Duodenal mucosa (tissue), 2 donors: ENCODE data around the gene NPAS2.

Source experiments
- H3K27ac ChIP-seq: one replicate; pipeline ENCODE4 v1.7.0; 2013; ENCODE audit warnings: low read depth, low read length
- H3K27me3 ChIP-seq, 2 donors: one replicate each; pipeline ENCODE4 v1.7.0; 2013; ENCODE audit warnings: low read length in 2 of 2, control low read depth in 1 of 2; ENCODE audit not compliant: insufficient read depth in 2 of 2, control insufficient read depth in 1 of 2
- H3K36me3 ChIP-seq, 2 donors: one replicate each; pipeline ENCODE4 v1.7.0; 2013; ENCODE audit warnings: low read length in 2 of 2, control low read depth in 1 of 2; ENCODE audit not compliant: insufficient read depth in 2 of 2, control insufficient read depth in 1 of 2
- H3K4me1 ChIP-seq, 2 donors: one replicate each; pipeline ENCODE4 v1.7.0; 2013; ENCODE audit warnings: low read length in 2 of 2, control low read depth in 1 of 2; ENCODE audit not compliant: insufficient read depth in 2 of 2, control insufficient read depth in 1 of 2
- H3K4me3 ChIP-seq, 2 donors: one replicate each; pipeline ENCODE4 v1.7.0; 2013; ENCODE audit warnings: low read length in 2 of 2, low read depth in 1 of 2
- H3K9ac ChIP-seq, 2 donors: one replicate each; pipeline ENCODE4 v1.7.0; 2013; ENCODE audit warnings: low read length in 2 of 2, low read depth in 1 of 2
- H3K9me3 ChIP-seq, 2 donors: one replicate each; pipeline ENCODE4 v1.7.0; 2013; ENCODE audit warnings: low read length in 2 of 2, control low read depth in 1 of 2; ENCODE audit not compliant: control insufficient read depth in 1 of 2

Gene NPAS2

DNA sequence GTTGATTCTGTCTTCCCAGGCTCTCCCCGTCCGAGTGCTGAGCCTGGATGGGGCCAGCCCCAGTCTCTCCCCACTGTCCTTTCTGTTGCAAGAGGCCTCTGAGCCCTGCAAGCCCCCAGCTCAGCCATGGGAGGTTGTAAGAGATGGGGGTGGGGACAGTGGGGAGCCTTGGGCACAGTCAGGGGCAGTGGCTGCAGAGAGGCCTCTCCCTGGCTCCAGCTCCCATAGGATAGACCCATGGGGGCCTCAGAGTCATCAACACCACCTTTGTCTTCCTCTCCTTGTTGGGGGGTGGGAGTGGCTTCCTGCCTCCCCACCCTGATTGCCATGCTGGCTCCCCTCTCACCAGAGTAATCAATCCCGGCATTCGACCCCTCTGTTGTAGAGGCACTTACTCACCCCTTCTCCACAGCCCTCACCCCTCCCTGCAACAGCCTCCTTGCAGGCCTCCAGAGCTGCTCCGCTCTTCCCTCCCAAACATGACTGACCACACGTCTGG is 37.5 kb upstream of the NPAS2 start:
- peaks cover 29 to 30% of the 10 kb centered on the region in 2 donors for H3K4me1 ChIP-seq
- no peaks in the 10 kb centered on the region for H3K27me3 ChIP-seq
- H3K9me3 ChIP-seq, result no peaks in the 10 kb centered on the region
- no peak overlapping the region for H3K9ac ChIP-seq
- no peak overlapping the region for H3K27ac ChIP-seq
- no peak overlapping the region for H3K4me3 ChIP-seq
- H3K36me3 ChIP-seq, result no peaks in the 10 kb centered on the region

DNA sequence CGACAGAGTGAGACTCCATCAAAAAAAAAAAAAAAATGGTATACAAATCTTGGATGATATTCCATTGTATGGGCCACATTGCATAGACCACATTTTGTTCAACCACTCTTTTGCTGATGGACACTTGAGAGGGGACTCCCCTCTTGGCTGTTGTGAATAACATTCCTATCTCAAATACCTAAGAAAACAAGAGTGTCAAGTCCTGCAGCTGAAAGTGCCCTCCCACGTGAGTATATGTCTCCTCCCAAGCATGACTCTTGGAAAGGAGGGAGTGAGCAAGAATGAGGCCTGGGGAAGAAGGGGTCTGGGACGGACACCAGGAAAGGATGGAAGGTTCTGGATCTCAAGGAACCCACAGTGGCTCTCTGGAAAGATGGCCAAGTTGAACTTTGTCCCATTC is 36.0 kb upstream of the NPAS2 start:
- Histone ChIP-seq H3K4me3 (no peak overlapping the region), H3K9ac (no peak overlapping the region), H3K27ac (no peak overlapping the region), H3K9me3 (no peaks in the 10 kb centered on the region), H3K4me1 (peaks cover 29 to 30% of the 10 kb centered on the region in 2 donors), H3K36me3 (no peaks in the 10 kb centered on the region), H3K27me3 (no peaks in the 10 kb centered on the region)

DNA sequence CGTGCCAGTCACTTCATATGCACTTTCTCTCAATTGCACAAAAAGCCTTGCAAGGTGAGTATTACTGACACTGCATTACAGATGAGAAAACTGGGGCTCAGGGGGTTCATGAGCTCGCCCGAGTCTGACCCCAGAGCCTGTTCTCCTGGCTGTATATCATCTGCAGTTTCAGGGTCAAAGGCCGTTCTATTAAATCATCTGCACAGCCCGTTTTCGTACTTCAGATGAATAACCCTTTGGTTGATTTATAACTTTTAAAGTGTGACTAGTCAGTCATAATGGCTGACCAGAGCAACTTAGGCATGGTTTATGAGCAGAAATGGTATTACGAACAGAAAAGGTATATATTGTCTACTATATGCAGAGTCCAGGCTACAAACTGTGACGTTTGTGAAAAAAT is 35.3 kb upstream of the NPAS2 start:
- Histone ChIP-seq H3K9ac (no peak overlapping the region), H3K27ac (no peak overlapping the region), H3K36me3 (no peaks in the 10 kb centered on the region), H3K4me3 (no peak overlapping the region), H3K4me1 (peaks cover 29 to 30% of the 10 kb centered on the region in 2 donors), H3K27me3 (no peaks in the 10 kb centered on the region), H3K9me3 (no peaks in the 10 kb centered on the region)

DNA sequence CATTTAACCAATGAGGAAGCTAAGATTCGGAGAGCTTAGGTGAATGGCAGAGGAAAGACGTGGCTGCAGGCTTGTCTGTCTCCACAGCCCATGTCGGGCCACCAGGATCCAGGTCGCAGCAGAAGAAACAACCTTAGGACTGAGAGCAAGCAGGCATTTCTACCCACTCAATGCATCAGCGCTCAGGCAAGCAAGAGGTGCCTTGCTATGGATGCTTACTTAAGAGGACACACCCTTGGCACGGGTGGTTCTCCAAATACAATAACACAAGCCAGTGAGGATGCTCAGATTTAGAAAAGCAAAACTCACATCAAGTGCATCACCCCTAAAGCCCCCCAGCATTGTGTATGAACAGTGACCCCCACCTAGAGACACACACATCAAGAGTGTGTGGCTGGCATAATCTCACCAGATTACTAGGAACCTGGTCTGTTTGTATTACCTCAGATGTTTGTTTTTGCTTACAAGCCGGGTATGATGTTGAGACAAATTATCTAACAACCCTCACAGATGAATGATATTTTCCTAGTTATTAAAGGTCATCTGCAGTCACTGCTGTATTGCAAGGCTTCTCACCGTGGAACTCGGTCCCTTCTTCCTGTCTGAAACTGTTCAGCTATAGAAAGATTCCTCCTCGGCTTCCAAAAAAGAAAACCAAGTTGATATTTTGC is 34.2 kb upstream of the NPAS2 start:
- H3K9ac ChIP-seq, result no peak overlapping the region
- peaks cover 24% of the 10 kb centered on the region in 2 donors for H3K4me1 ChIP-seq
- H3K27me3 ChIP-seq, result no peaks in the 10 kb centered on the region
- no peak overlapping the region for H3K27ac ChIP-seq
- no peaks in the 10 kb centered on the region for H3K9me3 ChIP-seq
- no peak overlapping the region for H3K4me3 ChIP-seq
- no peaks in the 10 kb centered on the region for H3K36me3 ChIP-seq

DNA sequence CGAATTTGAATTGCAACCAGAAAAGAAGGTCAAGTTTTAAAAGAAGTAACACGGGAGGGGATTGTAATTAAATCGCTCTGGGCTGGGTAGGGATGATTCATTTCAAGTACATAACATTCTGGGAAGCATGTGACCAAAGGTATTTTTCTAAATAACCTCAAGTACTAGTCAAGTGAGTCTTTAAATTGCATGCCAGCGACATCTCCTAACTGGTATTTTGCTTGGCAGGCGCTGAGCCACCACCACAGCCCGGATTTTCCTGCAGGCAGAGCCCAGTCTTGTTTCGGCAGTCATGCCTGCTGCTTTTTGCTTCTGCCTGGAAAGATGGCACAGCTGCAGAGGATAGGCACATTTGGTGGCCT is 33.7 kb upstream of the NPAS2 start:
- Histone ChIP-seq H3K36me3 (no peaks in the 10 kb centered on the region), H3K4me3 (no peak overlapping the region), H3K4me1 (peaks cover 20% of the 10 kb centered on the region in 2 donors), H3K9ac (no peak overlapping the region), H3K27me3 (no peaks in the 10 kb centered on the region), H3K9me3 (no peaks in the 10 kb centered on the region), H3K27ac (no peak overlapping the region)

DNA sequence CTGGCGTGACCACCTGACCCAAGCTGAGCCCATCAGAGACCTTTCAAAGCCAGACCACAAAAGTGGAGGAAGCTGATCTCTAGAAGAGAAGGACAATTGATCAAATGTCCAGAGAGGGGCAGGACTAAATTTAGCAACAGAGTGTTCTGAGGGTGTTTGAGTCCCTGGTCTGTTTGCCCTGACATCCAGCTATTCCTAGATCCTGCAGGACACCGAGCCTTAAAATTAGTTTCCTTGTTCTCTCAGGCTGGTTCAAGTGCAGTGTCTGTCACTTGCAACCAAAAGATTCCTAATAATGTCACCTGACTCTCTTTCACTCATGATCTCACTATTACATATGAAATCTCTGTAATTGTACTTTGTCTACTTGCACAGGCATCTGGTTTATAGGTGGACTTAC is 33.0 kb upstream of the NPAS2 start:
- H3K36me3 ChIP-seq, result no peaks in the 10 kb centered on the region
- peaks cover 14 to 25% of the 10 kb centered on the region in 2 donors for H3K4me1 ChIP-seq
- no peak overlapping the region for H3K27ac ChIP-seq
- no peaks in the 10 kb centered on the region for H3K9me3 ChIP-seq
- H3K9ac ChIP-seq, result no peak overlapping the region
- no peaks in the 10 kb centered on the region for H3K27me3 ChIP-seq
- H3K4me3 ChIP-seq, result no peak overlapping the region

DNA sequence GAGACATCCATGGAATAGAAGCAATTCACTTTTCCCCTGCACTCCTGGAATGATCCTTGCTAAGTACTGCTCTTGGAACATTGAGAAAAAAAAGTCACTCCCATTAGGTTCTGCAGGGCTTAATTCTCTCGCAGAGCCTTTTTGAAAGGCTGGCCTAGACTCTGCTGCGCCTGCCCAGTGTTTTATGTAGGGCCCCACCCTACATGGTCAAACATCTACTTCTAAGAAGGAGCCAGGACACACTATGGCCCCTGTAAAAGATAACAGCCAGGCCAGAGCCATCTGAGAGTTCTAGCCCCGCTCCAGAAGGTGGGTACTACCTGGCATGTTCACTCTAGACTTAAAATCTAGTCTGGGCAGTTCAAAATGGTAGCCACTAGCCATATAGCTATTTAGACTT is 30.6 kb upstream of the NPAS2 start:
- Histone ChIP-seq H3K36me3 (no peaks in the 10 kb centered on the region), H3K27ac (no peak overlapping the region), H3K9ac (no peak overlapping the region), H3K9me3 (no peaks in the 10 kb centered on the region), H3K4me1 (peaks cover 14 to 21% of the 10 kb centered on the region in 2 donors), H3K4me3 (no peak overlapping the region), H3K27me3 (no peaks in the 10 kb centered on the region)

DNA sequence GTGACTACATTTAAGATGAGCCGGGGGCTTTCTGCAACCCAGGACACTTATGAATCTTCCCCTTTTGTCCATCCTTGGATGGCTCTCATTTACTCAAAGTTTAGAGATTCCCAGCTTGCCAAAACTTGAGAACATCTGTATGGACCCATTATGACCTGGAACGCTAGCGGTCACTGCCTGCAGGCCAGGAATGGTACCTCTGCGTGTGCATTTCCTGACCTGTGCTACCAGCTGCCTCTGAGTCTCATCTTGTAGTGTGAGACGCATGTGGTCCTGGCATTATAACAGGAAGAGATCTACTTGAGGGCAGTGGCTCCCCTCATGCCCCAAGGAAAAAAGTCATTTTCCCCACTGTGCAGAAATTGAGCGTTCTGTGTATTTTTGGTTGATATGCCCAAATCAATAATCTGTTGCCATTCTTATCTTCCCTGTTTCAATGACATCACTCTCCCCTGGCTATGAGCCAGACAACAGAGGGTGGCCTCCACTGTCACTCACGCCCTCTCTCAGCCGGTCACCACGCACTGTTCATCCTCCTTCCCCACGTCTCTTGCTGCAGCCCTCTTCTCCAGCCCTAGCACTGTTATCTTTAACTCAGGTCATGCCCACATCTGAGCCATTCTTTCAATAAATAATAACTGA is 28.5 kb upstream of the NPAS2 start:
- no peak overlapping the region for H3K9ac ChIP-seq
- no peaks in the 10 kb centered on the region for H3K9me3 ChIP-seq
- H3K27ac ChIP-seq, result no peak overlapping the region
- peaks cover 0 to 5% of the 10 kb centered on the region in 2 donors for H3K4me1 ChIP-seq
- no peaks in the 10 kb centered on the region for H3K27me3 ChIP-seq
- H3K36me3 ChIP-seq, result no peaks in the 10 kb centered on the region
- no peak overlapping the region for H3K4me3 ChIP-seq

DNA sequence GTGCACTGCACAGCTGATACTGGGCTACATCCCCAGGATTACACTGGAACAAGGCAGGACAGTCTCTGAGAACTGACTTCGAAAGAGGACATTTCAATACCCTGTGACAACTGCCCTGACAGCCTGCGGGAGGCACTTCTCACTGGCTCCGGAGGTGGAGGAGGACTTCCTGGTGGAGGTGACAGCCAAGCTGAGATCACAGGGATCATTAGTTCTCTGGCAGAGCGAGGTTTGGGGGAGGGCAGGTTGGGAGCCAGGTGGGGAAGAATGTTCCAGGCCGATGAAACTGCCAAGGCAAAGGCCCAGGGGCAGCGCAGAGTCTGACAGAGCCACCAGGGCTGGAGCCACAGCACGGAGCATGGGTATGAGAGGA is 28.0 kb upstream of the NPAS2 start:
- Histone ChIP-seq H3K9ac (no peak overlapping the region), H3K9me3 (no peaks in the 10 kb centered on the region), H3K27ac (no peak overlapping the region), H3K27me3 (no peaks in the 10 kb centered on the region), H3K36me3 (no peaks in the 10 kb centered on the region), H3K4me1 (peaks cover 0 to 5% of the 10 kb centered on the region in 2 donors), H3K4me3 (no peak overlapping the region)

DNA sequence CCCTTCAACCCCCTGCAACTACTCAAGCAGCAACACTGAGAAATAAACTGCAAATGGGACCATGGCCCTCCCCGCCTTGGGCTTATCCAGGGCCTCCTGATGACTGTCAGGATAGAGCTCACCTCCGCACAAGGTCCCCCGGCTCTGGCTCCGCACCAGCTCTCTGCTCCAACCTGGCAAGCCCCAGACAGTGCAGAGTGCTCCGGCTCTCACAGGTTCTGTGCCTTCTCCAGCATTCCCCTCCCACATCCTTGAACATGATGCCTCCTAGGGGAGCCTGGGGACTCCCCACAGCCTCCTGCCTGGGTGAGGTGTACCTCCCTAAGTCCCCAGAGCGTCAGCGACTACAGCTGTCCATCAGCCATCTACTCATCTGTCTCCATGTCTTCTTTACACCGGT is 26.7 kb upstream of the NPAS2 start:
- no peak overlapping the region for H3K4me3 ChIP-seq
- H3K27me3 ChIP-seq, result no peaks in the 10 kb centered on the region

More for the DNA sequence above, 26.7 kb upstream of the NPAS2 start:
- Histone ChIP-seq H3K36me3 (no peaks in the 10 kb centered on the region), H3K27ac (no peak overlapping the region), H3K9ac (no peak overlapping the region), H3K9me3 (no peaks in the 10 kb centered on the region), H3K4me1 (peaks cover 0 to 5% of the 10 kb centered on the region in 2 donors)
